ENCODE data around the gene TRIM59.
"Not testable (repeated sequence)": the region's sequence is repeated elsewhere in the genome, so short reads cannot be mapped to it uniquely, and the experiment has no call there.

Gene TRIM59

GRCh38 chr3:160458151-160458550, 8.6 kb upstream of the TRIM59 start:
- DNase-seq (ENCODE audit: extremely low read depth in 1 of 2, low read depth in 1 of 2) = no peak

- no peak for DNase-seq (ENCODE audit: extremely low read depth in 1 of 2, low read depth in 1 of 2)
Measured at GRCh38 chr3:160455846-160456245, 6.3 kb upstream of the TRIM59 start.

GRCh38 chr3:160454995-160455394, 5.4 kb upstream of the TRIM59 start:
- DNase-seq (ENCODE audit: extremely low read depth in 1 of 2, low read depth in 1 of 2) = no peak

- not testable (repeated sequence) for DNase-seq (ENCODE audit: extremely low read depth in 1 of 2, low read depth in 1 of 2)
Measured at GRCh38 chr3:160452251-160452650, 2.7 kb upstream of the TRIM59 start.

GRCh38 chr3:160451602-160452001, 2.0 kb upstream of the TRIM59 start:
- no peak for DNase-seq (ENCODE audit: extremely low read depth in 1 of 2, low read depth in 1 of 2)

- no peak for DNase-seq (ENCODE audit: extremely low read depth in 1 of 2, low read depth in 1 of 2)
Measured at GRCh38 chr3:160450846-160451245, 1.3 kb upstream of the TRIM59 start.

- DNase-seq (ENCODE audit: extremely low read depth in 1 of 2, low read depth in 1 of 2) = no peak
Measured at GRCh38 chr3:160448845-160449635, 546 bp downstream of the TRIM59 start.

- DNase-seq (ENCODE audit: extremely low read depth in 1 of 2, low read depth in 1 of 2) = no peak
Measured at GRCh38 chr3:160447544-160447943, 2.0 kb downstream of the TRIM59 start.

- DNase-seq (ENCODE audit: extremely low read depth in 1 of 2, low read depth in 1 of 2) = no peak
Measured at GRCh38 chr3:160446522-160447056, 3.0 kb downstream of the TRIM59 start.

GRCh38 chr3:160445854-160446253, 3.7 kb downstream of the TRIM59 start:
- DNase-seq (ENCODE audit: extremely low read depth in 1 of 2, low read depth in 1 of 2) = no peak

- DNase-seq (ENCODE audit: extremely low read depth in 1 of 2, low read depth in 1 of 2) = no peak
Measured at GRCh38 chr3:160444411-160444810, 5.2 kb downstream of the TRIM59 start.

- no peak for DNase-seq (ENCODE audit: extremely low read depth in 1 of 2, low read depth in 1 of 2)
Measured at GRCh38 chr3:160440687-160441086, 8.9 kb downstream of the TRIM59 start.

GRCh38 chr3:160437083-160437455, 12.5 kb downstream of the TRIM59 start:
- DNase-seq (ENCODE audit: extremely low read depth in 1 of 2, low read depth in 1 of 2) = no peak

- no peak for DNase-seq (ENCODE audit: extremely low read depth in 1 of 2, low read depth in 1 of 2)
Measured at GRCh38 chr3:160435747-160436146, 13.8 kb downstream of the TRIM59 start.

GRCh38 chr3:160435095-160435494, 14.5 kb downstream of the TRIM59 start:
- DNase-seq (ENCODE audit: extremely low read depth in 1 of 2, low read depth in 1 of 2) = no peak

- no peak for DNase-seq (ENCODE audit: extremely low read depth in 1 of 2, low read depth in 1 of 2)
Measured at GRCh38 chr3:160434071-160434470, 15.5 kb downstream of the TRIM59 start.

- no peak for DNase-seq (ENCODE audit: extremely low read depth in 1 of 2, low read depth in 1 of 2)
Measured at GRCh38 chr3:160427832-160428424, 21.7 kb downstream of the TRIM59 start.

GRCh38 chr3:160417311-160417710, 32.3 kb downstream of the TRIM59 start:
- no peak for DNase-seq (ENCODE audit: extremely low read depth in 1 of 2, low read depth in 1 of 2)

- DNase-seq (ENCODE audit: extremely low read depth in 1 of 2, low read depth in 1 of 2) = peak; percentile 13 to 29
Measured at GRCh38 chr3:160413613-160414248, 35.9 kb downstream of the TRIM59 start.

- DNase-seq (ENCODE audit: extremely low read depth in 1 of 2, low read depth in 1 of 2) = no peak
Measured at GRCh38 chr3:160412477-160412876, 37.1 kb downstream of the TRIM59 start.

- no peak for DNase-seq (ENCODE audit: extremely low read depth in 1 of 2, low read depth in 1 of 2)
Measured at GRCh38 chr3:160409812-160410610, 39.6 kb downstream of the TRIM59 start.
